IMR-90 (cell line): ENCODE results near the gene LIMS2. TPM values are rescaled to one million over a fixed set of nuclear protein-coding genes. Genes with fewer than 3 reads are reported as not detected.

Experiments
- ATAC-seq: fragments of 200-7000 bp; cut with Tn5 transposase; 2 replicates; pipeline ENCODE4 v1.9.1; 2020; ENCODE audit warnings: low read depth, mild to moderate bottlenecking, moderate library complexity
- BruUV-seq: library from RNA; stranded (reverse); fragments of 400-500 nt; replicated peaks from 2 replicates; lab custom pipeline; 2021; lab: Mats Ljungman, UMichigan
- CTCF ChIA-PET: fragments of 300-600 bp; formaldehyde crosslinking; extraction: SDS; loops from one replicate; lab custom pipeline; 2021; ENCODE audit warnings: antibody characterized with exemption; lab: Yijun Ruan, JAX
- POLR2A ChIA-PET: fragments of 300-600 bp; sonication (Branson Sonifier 250); formaldehyde crosslinking; loops from one replicate; lab custom pipeline; 2022; ENCODE audit warnings: antibody characterized with exemption; ENCODE audit not compliant: unreplicated experiment; lab: Charles Lee
- DNase-seq: peaks from one replicate; pipeline ENCODE4 v3.0.0; 2013
- H2AFZ ChIP-seq: replicated peaks from 2 replicates; pipeline ENCODE3; 2013; ENCODE audit warnings: low read length, mild to moderate bottlenecking; ENCODE audit not compliant: poor library complexity
- H2AK5ac ChIP-seq: 2 replicates; pipeline ENCODE4 v1.6.1; 2013; ENCODE audit warnings: low read depth, low read length, inconsistent platforms
- H2AK9ac ChIP-seq: replicated peaks from 2 replicates; pipeline ENCODE3; 2013; ENCODE audit warnings: mild to moderate bottlenecking, low read depth, low read length, moderate library complexity; ENCODE audit not compliant: poor library complexity
- H2BK120ac ChIP-seq: 2 replicates; pipeline ENCODE4 v1.6.1; 2013; ENCODE audit warnings: low read depth, low read length, inconsistent platforms
- H2BK15ac ChIP-seq: 3 replicates; pipeline ENCODE4 v1.6.1; 2013; ENCODE audit warnings: low read depth, low read length, inconsistent platforms
- H2BK20ac ChIP-seq: 2 replicates; pipeline ENCODE4 v1.6.1; 2013; ENCODE audit warnings: low read depth, mild to moderate bottlenecking, inconsistent platforms, low read length, moderate library complexity
- H2BK5ac ChIP-seq: 2 replicates; pipeline ENCODE4 v1.6.1; 2013; ENCODE audit warnings: mild to moderate bottlenecking, low read depth, low read length, inconsistent platforms; ENCODE audit not compliant: poor library complexity, severe bottlenecking
- H3K14ac ChIP-seq: replicated peaks from 2 replicates; pipeline ENCODE4 v1.6.1; 2013; ENCODE audit warnings: low read depth, low read length, inconsistent platforms
- H3K18ac ChIP-seq: 2 replicates; pipeline ENCODE4 v1.6.1; 2013; ENCODE audit warnings: low read depth, low read length, control low read depth
- H3K23ac ChIP-seq: 2 replicates; pipeline ENCODE4 v1.6.1; 2013; ENCODE audit warnings: low read depth, low read length, inconsistent platforms
- H3K27ac ChIP-seq: 2 replicates; pipeline ENCODE4 v1.5.1; 2013; ENCODE audit warnings: mild to moderate bottlenecking, control low read depth, low read length; ENCODE audit not compliant: insufficient read depth
- H3K27me3 ChIP-seq: 2 replicates; pipeline ENCODE4 v1.6.1; 2013; ENCODE audit warnings: low read length; ENCODE audit not compliant: control insufficient read depth, insufficient read depth
- H3K36me3 ChIP-seq: 2 replicates; pipeline ENCODE4 v1.6.1; 2013; ENCODE audit warnings: low read length, mixed read lengths; ENCODE audit not compliant: control insufficient read depth, insufficient read depth
- H3K4ac ChIP-seq: 2 replicates; pipeline ENCODE4 v1.6.1; 2013; ENCODE audit warnings: low read depth, low read length, inconsistent platforms
- H3K4me1 ChIP-seq: 2 replicates; pipeline ENCODE4 v1.6.1; 2013; ENCODE audit warnings: low read length, mixed read lengths; ENCODE audit not compliant: control insufficient read depth, insufficient read depth
- H3K4me2 ChIP-seq: 2 replicates; pipeline ENCODE4 v1.6.1; 2013; ENCODE audit warnings: low read depth, mild to moderate bottlenecking, control low read depth, low read length, moderate library complexity
- H3K4me3 ChIP-seq: 2 replicates; pipeline ENCODE4 v1.5.1; 2013; ENCODE audit warnings: low read depth, mild to moderate bottlenecking, control low read depth, low read length, moderate library complexity; ENCODE audit not compliant: insufficient read depth
- H3K56ac ChIP-seq: 2 replicates; pipeline ENCODE4 v1.6.1; 2013; ENCODE audit warnings: low read length, inconsistent platforms; ENCODE audit not compliant: insufficient read depth; ENCODE audit errors: extremely low read depth
- H3K79me1 ChIP-seq, 2 experiments: 2 replicates each; pipeline ENCODE4 v1.6.1; 2013; ENCODE audit warnings: low read length in 2 of 2, inconsistent platforms in 1 of 2, low read depth in 1 of 2
- H3K9ac ChIP-seq: 2 replicates; pipeline ENCODE4 v1.6.1; 2013; ENCODE audit warnings: low read depth, low read length, control low read depth
- H3K9me1 ChIP-seq: 2 replicates; pipeline ENCODE4 v1.6.1; 2013; ENCODE audit warnings: low read length, inconsistent platforms; ENCODE audit not compliant: insufficient read depth
- H3K9me3 ChIP-seq: 2 replicates; pipeline ENCODE4 v1.6.1; 2013; ENCODE audit warnings: low read length; ENCODE audit not compliant: control insufficient read depth, insufficient read depth
- H4K20me1 ChIP-seq: 2 replicates; pipeline ENCODE4 v1.6.1; 2013; ENCODE audit warnings: low read length, inconsistent platforms; ENCODE audit not compliant: insufficient read depth
- H4K5ac ChIP-seq: 2 replicates; pipeline ENCODE4 v1.6.1; 2013; ENCODE audit warnings: mild to moderate bottlenecking, low read depth, low read length, control low read depth
- H4K8ac ChIP-seq, 2 experiments: 2 replicates each; pipeline ENCODE4 v1.6.1; 2013; ENCODE audit warnings: low read depth in 2 of 2, low read length in 2 of 2, control low read depth in 1 of 2, inconsistent platforms in 1 of 2
- H4K91ac ChIP-seq: 2 replicates; pipeline ENCODE4 v1.6.1; 2013; ENCODE audit warnings: low read depth, low read length, inconsistent platforms; ENCODE audit not compliant: insufficient read depth
- BHLHE40 ChIP-seq: fragments of 150-350 bp; IDR thresholded peaks from 2 replicates; pipeline ENCODE4 v1.6.1; 2016; ENCODE audit warnings: mild to moderate bottlenecking, low read depth, low read length
- CEBPB ChIP-seq: IDR thresholded peaks from 2 replicates; pipeline ENCODE4 v1.6.1; 2012; ENCODE audit warnings: low read depth, low read length, improper control_type of control experiment
- FOS ChIP-seq: fragments of 150-350 bp; IDR thresholded peaks from 2 replicates; pipeline ENCODE4 v1.6.1; 2016; ENCODE audit warnings: low read depth, low read length
- MAZ ChIP-seq: IDR thresholded peaks from 2 replicates; pipeline ENCODE4 v1.6.1; 2012; ENCODE audit warnings: low read depth, mild to moderate bottlenecking, low read length, improper control_type of control experiment, moderate library complexity, borderline replicate concordance
- MXI1 ChIP-seq: IDR thresholded peaks from 2 replicates; pipeline ENCODE4 v1.6.1; 2012; ENCODE audit warnings: low read depth, mild to moderate bottlenecking, low read length, moderate library complexity, borderline replicate concordance
- NFE2L2 ChIP-seq: fragments of 150-350 bp; IDR thresholded peaks from 2 replicates; pipeline ENCODE4 v1.6.1; 2016; ENCODE audit warnings: low read depth, mild to moderate bottlenecking, low read length
- POLR2A ChIP-seq: IDR thresholded peaks from 2 replicates; pipeline ENCODE4 v1.6.1; 2012; ENCODE audit warnings: mild to moderate bottlenecking, low read depth, low read length
- SMC3 ChIP-seq: fragments of 150-350 bp; IDR thresholded peaks from 2 replicates; pipeline ENCODE4 v1.6.1; 2016; ENCODE audit warnings: low read depth, mild to moderate bottlenecking, antibody characterized with exemption, low read length, moderate library complexity
- USF2 ChIP-seq: fragments of 150-350 bp; IDR thresholded peaks from 2 replicates; pipeline ENCODE4 v1.6.1; 2017; ENCODE audit warnings: mild to moderate bottlenecking, antibody characterized with exemption, low read length, low read depth
- WGBS, 2 experiments: methylation state at CpG; one replicate each; pipeline versions ENCODE4 v1.1.5 to v1.1.7; 2013; ENCODE audit warnings: missing lambda C conversion rate in 2 of 2; ENCODE audit not compliant: insufficient read length in 1 of 2; ENCODE audit errors: extremely low coverage in 2 of 2; 5-methylcytosine and 5-hydroxymethylcytosine counted together
- dilution Hi-C: fragments of 300-500 bp; cut with HindIII; formaldehyde crosslinking; loops from one replicate; pipeline ENCODE4 v1.14.3; 2018; ENCODE audit warnings: low sequenced_read_pairs; ENCODE audit not compliant: unreplicated experiment
- in situ Hi-C: fragments of 300-500 bp; cut with MboI; formaldehyde crosslinking; loops from 3 replicates; pipeline ENCODE4 v1.14.3; 2019; ENCODE audit warnings: low sequenced_read_pairs, inconsistent platforms, mixed read lengths
- intact Hi-C: fragments of 100-400 bp; cut with micrococcal nuclease; formaldehyde crosslinking; loops from 2 replicates; pipeline ENCODE4 v1.10.0; 2022
- polyA plus RNA-seq, 3 experiments: library from polyadenylated mRNA; depleted of rRNA; stranded (reverse); fragments of >200 nt; gene quantifications; 2 replicates each; pipeline ENCODE4 v1.2.3, GENCODE V29; 2012; ENCODE audit warnings: low replicate concordance in 1 of 3
- total RNA-seq: library from RNA; depleted of rRNA; stranded (reverse); fragments of >200 nt; gene quantifications from 2 replicates; pipeline ENCODE4 v1.2.3, GENCODE V29; 2012
- TF ChIP-seq, protein P1 (sequence below): conservative IDR thresholded peaks from 2 replicates; pipeline ENCODE4 v1.5.1; 2012; ENCODE audit warnings: mild to moderate bottlenecking, low read depth, low read length, improper control_type of control experiment

LIMS2 gene
- total and polyA plus RNA-seq, 2 of the 4 experiments (the other 2 are of a cell fraction) = 1.3 to 18.8 TPM

GRCh38 chr2:127664065-127664894 lies 11.1 kb downstream of the LIMS2 start:
- no peak for TF ChIP-seq SMC3
- TF ChIP-seq MXI1 = no peak
- no peak for TF ChIP-seq FOS
- TF ChIP-seq CEBPB = no peak
- TF ChIP-seq, protein P1, sequence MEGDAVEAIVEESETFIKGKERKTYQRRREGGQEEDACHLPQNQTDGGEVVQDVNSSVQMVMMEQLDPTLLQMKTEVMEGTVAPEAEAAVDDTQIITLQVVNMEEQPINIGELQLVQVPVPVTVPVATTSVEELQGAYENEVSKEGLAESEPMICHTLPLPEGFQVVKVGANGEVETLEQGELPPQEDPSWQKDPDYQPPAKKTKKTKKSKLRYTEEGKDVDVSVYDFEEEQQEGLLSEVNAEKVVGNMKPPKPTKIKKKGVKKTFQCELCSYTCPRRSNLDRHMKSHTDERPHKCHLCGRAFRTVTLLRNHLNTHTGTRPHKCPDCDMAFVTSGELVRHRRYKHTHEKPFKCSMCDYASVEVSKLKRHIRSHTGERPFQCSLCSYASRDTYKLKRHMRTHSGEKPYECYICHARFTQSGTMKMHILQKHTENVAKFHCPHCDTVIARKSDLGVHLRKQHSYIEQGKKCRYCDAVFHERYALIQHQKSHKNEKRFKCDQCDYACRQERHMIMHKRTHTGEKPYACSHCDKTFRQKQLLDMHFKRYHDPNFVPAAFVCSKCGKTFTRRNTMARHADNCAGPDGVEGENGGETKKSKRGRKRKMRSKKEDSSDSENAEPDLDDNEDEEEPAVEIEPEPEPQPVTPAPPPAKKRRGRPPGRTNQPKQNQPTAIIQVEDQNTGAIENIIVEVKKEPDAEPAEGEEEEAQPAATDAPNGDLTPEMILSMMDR = no peak
- no peak for TF ChIP-seq USF2
- TF ChIP-seq BHLHE40 = no peak
- no peak for TF ChIP-seq POLR2A
- no peak for TF ChIP-seq NFE2L2
- TF ChIP-seq MAZ = no peak
- 26% methylated on average over 45 of the region's 69 CpGs; no CpG with 5 or more reads in 1 of the 2 experiments for WGBS, 2 experiments
- H3K18ac ChIP-seq = no peak overlapping the region
- dilution Hi-C loops (no loop called here), intact Hi-C loops (no loop called here), in situ Hi-C loops (no loop called here)
- peaks cover 2% of the 10 kb centered on the region; the same call in 1 of the 2 replicates for H3K9me3 ChIP-seq
- H4K91ac ChIP-seq = no peak overlapping the region
- H2BK5ac ChIP-seq = no peak overlapping the region
- POLR2A ChIA-PET = no interaction called here
- no TSS peak for BruUV-seq
- no peak overlapping the region for H3K4ac ChIP-seq
- peak overlapping the region; percentile 11; the same call in 1 of the 2 replicates for H3K4me3 ChIP-seq
- peaks cover 66% of the 10 kb centered on the region for H4K20me1 ChIP-seq
- H3K23ac ChIP-seq = peak overlapping the region; percentile 25; the same call in 1 of the 2 replicates
- H3K4me1 ChIP-seq = peaks cover 14% of the 10 kb centered on the region
- H4K8ac ChIP-seq = no peak overlapping the region
- no peaks in the 10 kb centered on the region for H3K27me3 ChIP-seq
- peaks cover 7% of the 10 kb centered on the region for H3K36me3 ChIP-seq
- H3K56ac ChIP-seq = no peak overlapping the region
- no peak overlapping the region for H3K9ac ChIP-seq
- peak overlapping the region; percentile 29; the same call in 1 of the 2 replicates for H3K4me2 ChIP-seq
- no peak overlapping the region for H2BK15ac ChIP-seq
- no peak for ATAC-seq
- peaks cover 22 to 73% of the 10 kb centered on the region in 2 experiments for H3K79me1 ChIP-seq
- 0 out of 2 replicates have a peak overlapping the region, but pooled peaks have one; percentile 25 for H2AK5ac ChIP-seq
- H2AFZ ChIP-seq = peak overlapping the region; percentile 68
- no peak overlapping the region for H3K14ac ChIP-seq
- peaks cover 23% of the 10 kb centered on the region for H3K9me1 ChIP-seq
- no peak for DNase-seq
- peak overlapping the region; percentile 38 for H2AK9ac ChIP-seq
- CTCF ChIA-PET = no interaction called here
- no peak overlapping the region for H4K5ac ChIP-seq
- H2BK120ac ChIP-seq = no peak overlapping the region
- no peak overlapping the region for H3K27ac ChIP-seq
- H2BK20ac ChIP-seq = no peak overlapping the region
